Stimulated activated CD4-positive, alpha-beta T cell treated with anti-CD3 and anti-CD28 coated beads, Interleukin-15, amount 100 ng/mL, for 1 hour (primary cell): ENCODE measurements around the gene NPC2.

Experiments
- DNase-seq, 2 donors: peaks; one replicate each; pipeline ENCODE4 v3.0.0-alpha.2; 2020; ENCODE audit warnings: low read depth in 1 of 2, low spot score in 1 of 2

The NPC2 gene

DNA sequence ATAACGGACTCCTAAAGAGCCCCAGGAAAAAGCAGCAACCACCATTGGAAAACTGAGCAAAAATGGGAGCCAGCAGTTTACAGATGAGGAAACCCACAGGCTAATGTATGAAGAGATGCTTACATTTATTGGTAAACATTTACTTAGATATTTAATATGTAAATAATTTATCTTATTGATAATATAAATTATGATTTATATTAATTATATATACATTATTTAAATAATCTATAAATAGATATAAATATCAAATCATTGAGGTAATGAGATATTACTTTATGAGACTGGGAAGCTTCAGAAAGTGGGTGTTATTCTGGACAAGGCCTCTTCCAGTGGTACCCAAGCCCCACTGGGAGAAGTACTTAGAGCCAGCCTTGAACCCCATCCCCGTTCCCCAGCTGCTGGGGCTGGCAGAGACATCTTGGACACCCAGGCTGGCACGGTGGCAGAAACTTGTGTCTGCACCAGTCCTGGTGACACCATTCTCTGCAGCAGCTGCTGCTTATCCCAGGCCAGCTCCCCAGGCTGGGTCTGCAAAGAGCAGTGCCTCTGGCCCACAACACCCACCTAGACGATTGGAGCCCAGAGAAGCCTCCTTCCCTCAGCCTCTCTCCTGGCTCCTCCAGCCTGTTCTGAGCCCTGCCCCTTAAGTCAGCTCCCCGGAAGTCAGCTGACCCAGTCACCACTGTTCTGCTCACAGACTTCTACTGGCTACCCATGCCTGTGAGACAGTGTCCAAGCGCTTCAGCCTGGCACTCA is 26.4 kb upstream of the NPC2 start:
- DNase-seq: no peak

DNA sequence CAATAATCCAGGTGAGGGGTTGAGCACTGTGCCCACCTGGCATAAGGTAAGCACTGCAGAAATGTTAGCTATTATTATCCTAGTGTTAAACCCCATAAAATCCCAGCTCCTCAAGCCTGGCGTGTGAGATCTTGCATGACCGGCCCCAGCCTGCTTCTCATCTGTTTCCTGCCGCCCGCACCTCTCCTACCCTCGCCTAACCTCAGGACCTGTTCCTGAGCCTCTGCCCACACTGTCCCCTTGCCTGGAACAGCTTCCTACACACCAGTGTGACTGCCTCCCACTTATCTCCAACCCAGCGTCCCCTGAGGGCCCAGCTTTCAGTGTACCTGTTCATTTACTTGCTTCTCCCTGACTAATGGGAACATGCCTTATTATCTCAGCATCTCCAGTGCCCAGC is 25.1 kb upstream of the NPC2 start:
- no peak for DNase-seq

DNA sequence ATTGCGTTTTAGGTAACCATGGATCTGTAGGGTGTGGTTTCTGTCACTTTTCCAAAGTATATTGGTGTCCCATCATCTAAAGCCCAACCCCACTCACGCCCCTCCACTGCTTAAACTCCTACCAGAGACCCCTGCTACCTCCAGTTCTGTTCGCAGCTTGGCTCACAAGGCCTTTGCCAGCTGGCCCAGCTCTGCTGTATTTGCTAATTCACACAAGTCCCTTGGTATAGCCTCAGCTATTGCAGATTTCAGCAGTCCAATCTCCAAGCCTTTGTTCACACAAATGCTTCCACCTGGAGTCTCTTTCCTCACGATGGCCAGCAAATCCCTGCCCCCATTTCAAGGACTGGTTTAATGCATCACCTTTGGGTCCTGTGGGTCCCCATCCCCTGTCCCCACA is 24.6 kb upstream of the NPC2 start:
- no peak for DNase-seq

GRCh38 chr14:74516451-74517160 is 23.5 kb upstream of the NPC2 start:
- DNase-seq: no peak

GRCh38 chr14:74515891-74516412 is 22.8 kb upstream of the NPC2 start:
- DNase-seq: no peak

- DNase-seq: no peak
These were observed 21.4 kb upstream of the NPC2 start for GRCh38 chr14:74514471-74514941.

DNA sequence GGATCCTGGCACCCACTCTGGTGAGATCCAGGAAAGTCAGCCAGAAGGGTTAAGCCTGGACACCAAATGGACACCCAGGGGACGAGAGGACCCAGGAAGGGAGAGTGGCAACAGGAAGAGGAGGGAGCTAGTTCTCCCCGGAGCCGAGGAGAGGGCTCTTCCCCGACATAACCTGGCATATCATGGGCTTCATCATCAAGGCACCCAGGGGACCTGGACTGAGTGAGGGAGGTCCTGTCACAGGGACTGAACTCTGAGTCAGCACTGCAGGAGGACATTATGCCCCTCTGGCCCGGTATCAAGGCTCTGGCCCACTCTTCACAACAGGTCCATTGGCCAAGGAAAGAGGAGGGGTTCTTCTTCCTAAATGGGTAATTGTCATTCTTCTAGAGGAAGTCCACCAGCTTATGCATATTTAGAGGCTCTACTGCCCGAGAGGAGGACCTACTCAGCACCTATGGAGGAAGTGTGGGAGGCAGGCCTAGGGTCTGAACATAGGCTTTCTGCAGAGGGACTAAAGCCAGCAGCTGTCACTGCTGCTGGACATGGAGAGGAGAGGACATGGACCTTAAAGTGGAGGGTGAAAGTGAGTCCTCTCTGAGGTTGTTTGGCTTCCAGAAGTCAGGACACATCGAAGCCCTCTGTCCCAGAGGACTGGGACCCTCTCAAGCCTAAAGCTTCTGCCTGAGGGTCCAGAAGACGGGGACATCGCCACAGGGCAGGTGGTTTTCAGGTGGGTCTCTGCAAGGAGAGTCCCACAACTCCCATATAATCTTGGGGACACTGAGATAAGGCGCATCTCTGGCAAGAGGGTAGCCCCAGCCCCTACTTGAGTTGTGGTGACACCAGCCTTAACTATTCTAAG is 19.1 kb upstream of the NPC2 start:
- no peak for DNase-seq

- no peak for DNase-seq
These were observed 17.9 kb upstream of the NPC2 start for GRCh38 chr14:74510959-74511409.

DNA sequence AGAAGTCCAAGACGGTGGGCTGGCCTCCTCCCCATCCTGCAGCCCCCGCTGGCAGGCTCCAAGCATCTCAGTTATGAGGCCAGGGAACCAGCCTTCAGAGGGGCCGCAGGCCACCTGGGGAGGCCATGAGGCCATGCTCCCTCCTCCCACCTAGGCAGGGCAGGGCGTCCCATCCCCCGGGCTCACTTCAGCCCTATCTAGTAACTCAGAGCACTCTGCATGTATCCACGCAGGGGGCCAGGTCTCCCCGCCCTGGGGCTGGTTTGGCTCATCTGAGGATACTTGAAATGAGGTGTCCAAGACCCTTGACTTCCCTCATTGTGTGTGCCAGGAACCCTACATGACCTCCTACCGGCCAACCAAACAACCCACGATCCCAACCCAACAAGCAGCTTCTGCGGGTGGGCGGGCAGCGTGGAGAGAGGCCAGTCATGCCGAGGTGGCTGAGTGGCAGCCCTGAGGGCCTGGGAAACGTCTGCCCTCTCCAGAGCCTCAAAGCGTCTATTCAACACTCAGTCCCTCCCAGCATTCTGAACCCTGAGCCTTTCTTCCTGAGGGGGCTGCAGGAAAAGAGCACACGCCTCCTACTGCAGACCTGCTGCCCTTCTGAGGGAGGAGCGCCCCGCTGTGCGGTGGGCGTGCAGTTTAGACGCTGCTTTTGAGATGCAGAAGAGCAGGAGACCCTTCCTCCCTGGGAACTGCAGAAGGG is 17.3 kb upstream of the NPC2 start:
- DNase-seq: no peak

- DNase-seq: no peak
These were observed 16.6 kb upstream of the NPC2 start for GRCh38 chr14:74509587-74510222.

GRCh38 chr14:74508844-74509428 is 15.8 kb upstream of the NPC2 start:
- no peak for DNase-seq

DNA sequence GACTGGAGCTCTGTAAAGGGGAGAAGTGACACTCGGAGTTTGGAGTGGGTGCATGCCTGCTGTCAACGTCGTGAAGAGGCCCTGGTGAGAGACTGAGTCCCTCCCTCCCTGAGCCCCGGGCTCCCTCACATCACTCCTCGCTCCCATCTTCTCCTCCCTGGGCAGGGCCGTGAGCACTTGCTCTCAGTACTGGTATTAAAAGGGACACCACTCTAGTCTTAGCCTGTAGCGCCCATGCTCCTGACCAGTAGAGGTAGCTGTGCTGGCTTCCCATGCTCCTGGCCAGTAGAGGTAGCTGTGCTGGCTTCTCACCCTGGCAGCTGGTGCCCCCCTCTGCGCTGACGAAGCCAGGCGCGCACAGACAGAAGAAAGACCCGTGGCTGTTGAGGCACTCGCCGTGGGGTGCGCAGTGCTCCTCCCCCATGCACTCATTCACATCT is 15.2 kb upstream of the NPC2 start:
- no peak for DNase-seq

DNA sequence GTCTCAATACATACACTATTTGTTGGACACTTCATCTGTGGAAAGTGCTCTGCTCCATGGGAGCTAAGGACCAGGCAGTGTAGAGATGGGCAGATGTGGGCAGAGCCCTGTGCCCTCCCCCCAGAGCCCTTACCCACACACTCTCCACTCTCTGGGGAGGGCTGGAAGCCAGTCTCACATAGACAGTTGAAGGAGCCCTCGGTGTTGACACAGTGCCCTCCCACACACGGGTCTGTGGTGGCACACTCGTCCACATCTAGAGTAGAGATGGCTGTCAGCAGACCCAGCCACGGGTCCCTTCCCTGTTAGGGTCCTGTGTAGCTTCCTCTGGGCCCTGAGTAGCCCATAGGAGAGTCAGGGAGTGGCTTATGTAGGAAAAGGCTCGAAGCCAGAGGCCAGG is 14.7 kb upstream of the NPC2 start:
- no peak for DNase-seq

GRCh38 chr14:74507085-74507484 is 14.0 kb upstream of the NPC2 start:
- DNase-seq: no peak

DNA sequence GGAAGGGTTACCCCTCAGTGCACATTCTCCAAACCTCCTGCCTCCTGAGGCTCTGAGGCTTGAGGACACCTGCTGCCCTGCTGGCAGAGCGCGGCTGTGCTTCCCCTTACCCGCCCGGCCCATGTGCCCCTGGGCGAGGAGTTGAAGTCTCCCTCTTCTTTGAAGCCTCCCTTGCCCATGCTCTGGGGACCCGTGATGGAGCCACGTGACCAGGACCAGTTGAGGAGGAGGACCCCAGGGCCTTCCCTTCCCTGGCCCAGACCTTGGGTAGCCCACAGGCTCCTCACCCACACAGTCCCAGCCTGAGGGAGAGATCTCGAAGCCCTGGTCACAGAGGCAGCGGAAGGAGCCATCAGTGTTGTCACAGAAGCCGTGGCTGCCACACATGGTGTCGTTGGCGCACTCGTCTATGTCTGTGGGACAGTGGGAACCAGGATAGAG is 13.3 kb upstream of the NPC2 start:
- DNase-seq: no peak

DNA sequence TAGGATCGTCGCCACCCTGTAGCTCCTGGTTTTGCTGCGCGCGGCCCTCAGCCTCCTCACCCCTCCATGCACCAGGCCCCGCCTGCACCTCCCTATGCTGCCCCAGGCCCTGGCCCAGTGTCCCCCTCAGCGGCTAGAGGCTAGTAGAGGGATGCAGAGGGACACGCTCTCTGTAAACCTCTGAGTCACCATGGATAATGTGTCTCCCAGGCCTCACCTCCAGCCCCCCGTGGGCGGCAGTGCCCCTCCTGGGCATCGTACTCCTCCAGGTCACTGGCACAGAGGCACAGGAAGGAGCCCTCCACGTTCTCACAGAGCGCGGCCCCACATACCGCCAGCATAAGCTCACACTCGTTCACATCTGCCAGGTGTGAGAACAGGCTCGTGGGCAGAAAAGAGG is 12.7 kb upstream of the NPC2 start:
- no peak for DNase-seq

GRCh38 chr14:74504874-74505720 is 12.0 kb upstream of the NPC2 start:
- no peak for DNase-seq

DNA sequence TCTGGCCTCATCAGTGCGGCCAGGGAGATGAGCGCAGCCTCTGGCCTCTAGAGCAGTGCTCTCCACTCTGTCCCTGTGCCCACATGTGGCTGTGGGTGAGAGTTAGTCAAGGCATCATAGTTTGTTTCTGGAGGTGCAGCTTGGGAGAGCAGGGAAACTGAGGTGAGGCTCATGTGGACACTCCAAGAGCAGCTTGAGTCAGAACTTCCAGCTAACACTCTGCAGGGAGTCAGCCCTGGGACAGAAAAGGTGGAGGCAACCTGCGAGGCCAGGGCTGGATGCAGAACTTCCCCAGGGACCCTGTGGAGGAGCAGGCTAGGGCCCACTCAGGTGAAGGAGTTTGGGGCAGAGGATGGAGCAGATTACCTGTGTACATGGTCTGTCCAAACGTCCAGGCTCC is 11.3 kb upstream of the NPC2 start:
- no peak for DNase-seq

DNA sequence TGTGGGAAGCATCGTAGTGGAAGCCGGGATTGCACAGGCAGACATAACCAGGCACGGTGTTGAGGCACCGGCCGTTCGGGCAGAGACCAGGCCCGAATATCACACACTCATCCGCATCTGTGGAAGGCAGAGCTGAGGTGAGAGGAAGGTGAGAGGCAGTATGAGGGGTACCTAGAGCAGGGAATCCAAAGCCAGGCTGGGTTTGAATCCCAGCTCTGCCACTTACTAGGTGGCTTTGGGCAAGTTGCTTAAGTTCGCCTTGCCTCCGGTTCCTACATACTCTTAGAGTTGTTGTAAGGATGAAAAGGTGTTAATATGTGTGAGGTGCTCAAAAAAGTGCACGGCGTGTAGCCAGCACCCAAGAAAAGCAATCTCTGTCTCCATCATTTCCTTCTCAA is 10.8 kb upstream of the NPC2 start:
- no peak for DNase-seq
